Spinal cord (tissue), 10 donors: ENCODE measurements around the gene BORCS6. TPM values are rescaled to one million over a fixed set of nuclear protein-coding genes. Genes with fewer than 3 reads are reported as not detected.

Experiments
- DNase-seq, 6 donors: peaks; one replicate each; pipeline versions ENCODE4 v3.0.0 to v3.0.0-alpha.2; 2013 to 2015; ENCODE audit warnings: low spot score in 6 of 6, low read depth in 4 of 6
- H3K27ac ChIP-seq: one replicate; pipeline ENCODE4 v1.5.1; 2013; ENCODE audit warnings: low read depth, low read length, control low read depth
- H3K27me3 ChIP-seq: one replicate; pipeline ENCODE4 v1.6.1; 2013; ENCODE audit warnings: low read length; ENCODE audit not compliant: control insufficient read depth, insufficient read depth
- H3K36me3 ChIP-seq: one replicate; pipeline ENCODE4 v1.6.1; 2013; ENCODE audit warnings: low read length; ENCODE audit not compliant: control insufficient read depth, insufficient read depth
- H3K4me1 ChIP-seq: one replicate; pipeline ENCODE4 v1.6.1; 2013; ENCODE audit warnings: low read length; ENCODE audit not compliant: control insufficient read depth, insufficient read depth
- H3K4me3 ChIP-seq: one replicate; pipeline ENCODE4 v1.5.1; 2013; ENCODE audit warnings: low read depth, low read length, control low read depth
- H3K9me3 ChIP-seq: one replicate; pipeline ENCODE4 v1.6.1; 2013; ENCODE audit warnings: low read length; ENCODE audit not compliant: control insufficient read depth, insufficient read depth
- WGBS: methylation state at CpG from one replicate; pipeline ENCODE4 v1.1.5; 2013; ENCODE audit warnings: missing lambda C conversion rate; ENCODE audit not compliant: insufficient coverage; 5-methylcytosine and 5-hydroxymethylcytosine counted together
- polyA plus RNA-seq, 2 donors: library from polyadenylated mRNA; unstranded; fragments of 120-200 nt; gene quantifications; one replicate each; pipeline ENCODE4 v1.2.1, GENCODE V29; 2013; ENCODE audit not compliant: insufficient read length in 2 of 2
- total RNA-seq, 2 donors: library from RNA; depleted of rRNA in 1 of 2; stranded (reverse); fragments of 120-200 nt in 1 of 2; fragments of >200 nt in 1 of 2; gene quantifications; one replicate each; pipeline versions ENCODE4 v1.2.3 to v1.2.4, GENCODE V29; 2013 to 2014
- donor health status: healthy.

Gene BORCS6
- total and polyA plus RNA-seq, 4 donors, result 3.7 to 6.8 (median 6.5) TPM

DNA sequence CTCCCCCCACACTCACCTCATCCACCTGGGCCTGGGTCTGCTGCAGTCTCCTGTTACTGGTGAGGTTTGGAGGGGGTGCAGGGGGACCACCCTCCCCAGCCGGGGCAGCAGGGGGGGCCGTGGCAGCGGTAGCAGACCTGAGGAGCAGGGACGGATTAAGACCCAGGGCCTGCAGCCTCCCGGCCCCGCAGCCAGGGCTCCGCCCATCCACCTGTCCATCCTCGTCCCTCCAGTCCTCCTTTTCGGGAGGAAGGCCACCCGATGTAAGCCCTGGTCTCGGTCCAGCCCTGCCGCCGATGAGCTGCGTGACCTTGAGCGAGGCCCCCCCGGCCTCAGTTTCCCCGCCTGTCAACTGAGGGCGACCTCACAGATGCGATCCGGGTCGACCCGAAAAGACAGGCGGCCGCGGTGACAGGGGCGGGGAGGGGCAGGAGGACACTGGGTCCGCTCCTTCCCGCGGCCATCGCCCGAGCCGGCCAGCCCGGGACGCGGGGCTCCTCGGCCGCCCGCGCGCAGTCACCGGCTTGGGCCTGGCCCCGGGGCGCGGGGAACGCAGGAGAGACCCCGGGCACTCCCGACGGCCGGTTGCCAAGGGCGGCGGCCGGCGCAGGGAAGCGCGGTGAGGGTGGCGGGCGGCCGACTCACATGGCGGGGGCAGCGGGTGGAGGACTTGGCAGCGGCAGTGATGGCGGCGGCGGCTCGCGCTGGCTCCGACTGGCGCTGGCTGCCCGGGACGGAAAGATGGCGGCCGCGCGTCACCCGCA lies 27.6 kb downstream of the BORCS6 start, which contains the start of gene VAMP2:
TSS of gene VAMP2 (minus strand) at position 716 of the 764 bp plus-strand sequence. CDS start at position 647, 69 bp downstream.
- Histone ChIP-seq H3K4me3 (peak within 1 kb of the TSS; percentile 95), H3K36me3 (peaks cover 43% of the 10 kb centered on the region), H3K4me1 (peaks cover 59% of the 10 kb centered on the region), H3K9me3 (no peaks in the 10 kb centered on the region), H3K27ac (peak within 1 kb of the TSS; percentile 95), H3K27me3 (no peaks in the 10 kb centered on the region)
- under 1% methylated on average over 75 of the region's 75 CpGs for WGBS
- DNase-seq, result peak in 1 of 6 donors; percentile 95

DNA sequence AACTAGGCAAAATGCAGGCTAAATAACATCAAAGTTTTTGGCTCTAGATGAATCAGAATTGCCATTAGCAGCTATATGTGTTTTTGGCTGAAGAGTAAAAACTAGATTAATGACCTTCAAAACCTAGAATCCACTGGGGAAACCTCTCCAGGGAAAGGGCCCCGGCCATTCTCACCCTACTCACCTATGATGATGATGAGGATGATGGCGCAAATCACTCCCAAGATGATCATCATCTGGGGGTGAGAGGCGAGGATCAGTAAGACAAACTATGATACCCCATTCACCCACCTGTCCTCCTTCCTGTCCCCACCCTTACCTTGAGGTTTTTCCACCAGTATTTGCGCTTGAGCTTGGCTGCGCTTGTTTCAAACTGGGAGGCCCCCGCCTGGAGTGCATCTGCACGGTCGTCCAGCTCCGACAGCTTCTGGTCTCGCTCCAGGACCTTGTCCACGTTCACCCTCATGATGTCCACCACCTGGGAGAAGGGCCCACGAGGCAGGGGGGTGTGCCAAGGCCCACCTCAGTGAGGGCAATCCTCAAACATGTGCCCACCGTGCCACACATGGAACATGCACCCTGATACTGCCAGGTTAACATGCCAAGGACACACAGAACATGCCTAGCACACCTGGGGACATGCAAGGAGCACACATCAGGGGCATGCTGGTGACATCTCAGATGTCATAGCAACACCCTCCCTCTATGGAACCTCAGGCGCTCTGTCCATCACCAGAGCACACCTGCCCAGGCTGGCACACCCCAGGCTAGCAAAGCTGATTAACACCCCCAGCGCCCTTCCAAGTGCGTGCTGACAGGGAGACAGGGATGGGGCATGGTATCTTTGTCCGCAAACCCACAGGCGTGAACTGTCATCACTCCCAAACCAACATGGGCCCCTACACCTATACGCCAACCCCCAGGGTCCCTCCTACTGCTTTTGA lies 28.4 kb downstream of the BORCS6 start:
- Histone ChIP-seq H3K27ac (peak overlapping the region; percentile 94), H3K4me1 (peaks cover 63% of the 10 kb centered on the region), H3K9me3 (no peaks in the 10 kb centered on the region), H3K4me3 (peak overlapping the region; percentile 95), H3K36me3 (peaks cover 43% of the 10 kb centered on the region), H3K27me3 (no peaks in the 10 kb centered on the region)
- no peak for DNase-seq
- WGBS, result 77% methylated on average over 11 of the region's 19 CpGs

DNA sequence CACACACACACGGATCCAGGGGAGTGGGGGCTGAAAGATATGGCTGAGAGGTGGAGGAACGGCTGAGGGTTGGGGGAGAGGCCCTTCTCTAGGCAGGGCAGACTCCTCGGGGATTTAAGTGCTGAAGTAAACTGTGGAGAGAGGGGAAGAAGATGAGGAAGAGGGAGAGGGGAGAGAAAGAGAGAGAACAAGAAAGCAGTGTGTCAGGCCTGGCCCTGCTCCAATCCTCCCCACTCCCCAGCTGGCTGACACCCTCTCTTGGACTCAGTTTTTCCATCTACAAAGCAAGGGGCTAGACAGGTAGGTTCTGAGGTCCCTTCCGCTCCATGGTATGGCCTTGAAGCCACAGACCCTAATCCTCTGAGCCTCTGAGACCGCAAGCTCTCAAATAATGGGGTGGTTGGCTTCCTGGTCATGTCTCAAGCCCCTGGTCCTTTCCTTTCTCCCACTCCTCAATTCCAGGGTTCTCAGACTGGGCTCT lies 29.2 kb downstream of the BORCS6 start:
- no peak overlapping the region for H3K4me3 ChIP-seq
- no peak for DNase-seq
- WGBS, result 71% methylated on average over 4 of the region's 5 CpGs

DNA sequence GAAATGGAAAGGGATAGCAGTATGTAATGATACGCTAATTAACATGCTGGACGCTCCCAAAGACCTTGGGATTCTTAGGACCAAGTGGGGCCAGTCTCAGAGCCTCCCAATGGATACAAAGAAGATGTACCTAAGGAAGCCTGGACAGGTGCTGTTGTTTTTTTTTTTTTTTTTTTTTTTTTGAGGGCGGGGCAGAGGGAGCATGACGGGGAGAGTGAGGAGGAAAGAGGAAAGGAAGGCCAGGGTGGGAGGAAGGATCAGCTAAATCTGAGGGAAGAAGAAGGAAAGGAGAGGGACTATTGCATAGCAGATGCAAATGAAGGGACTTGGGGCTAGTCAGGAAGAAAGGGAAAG lies 29.8 kb downstream of the BORCS6 start:
- Histone ChIP-seq H3K27ac (peak overlapping the region; percentile 94), H3K4me1 (peaks cover 72% of the 10 kb centered on the region), H3K27me3 (no peaks in the 10 kb centered on the region), H3K4me3 (no peak overlapping the region), H3K36me3 (peaks cover 43% of the 10 kb centered on the region), H3K9me3 (no peaks in the 10 kb centered on the region)
- no peak for DNase-seq
- 81% methylated on average over 3 of the region's 4 CpGs for WGBS

More for the DNA sequence above, 29.2 kb downstream of the BORCS6 start:
- Histone ChIP-seq H3K27me3 (no peaks in the 10 kb centered on the region), H3K27ac (peak overlapping the region; percentile 94), H3K36me3 (peaks cover 43% of the 10 kb centered on the region), H3K4me1 (peaks cover 66% of the 10 kb centered on the region), H3K9me3 (no peaks in the 10 kb centered on the region)

DNA sequence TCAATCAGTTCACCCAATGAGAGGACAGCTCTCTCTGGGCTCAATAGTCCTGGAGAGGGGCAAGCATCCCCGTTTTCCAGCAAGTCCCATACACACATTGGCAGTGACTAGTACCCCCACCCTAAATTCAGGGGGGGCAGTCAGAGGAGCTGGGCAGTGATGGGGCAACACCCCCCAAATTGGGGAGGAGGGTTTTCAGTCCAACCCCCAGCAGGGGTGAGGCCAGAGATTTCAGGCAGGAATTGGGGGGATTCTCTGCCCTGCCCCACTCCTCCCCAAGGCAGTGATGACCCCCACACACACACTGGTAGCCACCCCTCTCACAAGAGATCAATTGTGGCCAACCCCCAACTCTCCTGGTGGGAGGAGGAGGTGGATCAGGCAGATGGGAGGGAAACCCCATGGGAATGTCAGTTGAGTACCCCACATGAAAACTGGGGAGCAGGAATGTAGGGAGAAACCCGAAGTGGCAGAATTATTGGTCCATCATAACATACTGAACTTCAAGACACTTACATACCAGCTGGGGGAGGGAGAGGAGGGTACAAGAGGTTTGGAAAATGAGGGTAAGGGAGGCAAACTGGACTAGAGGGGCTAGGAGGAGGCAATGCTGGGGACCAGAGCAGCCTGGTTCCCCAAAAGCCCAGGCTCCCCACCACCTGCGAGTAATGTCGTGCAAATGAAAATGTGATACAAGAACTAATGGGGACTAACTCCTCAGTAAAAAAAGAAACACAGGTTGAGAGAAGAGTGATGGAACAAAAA lies 30.3 kb downstream of the BORCS6 start:
- no peaks in the 10 kb centered on the region for H3K27me3 ChIP-seq
- H3K4me1 ChIP-seq, result peaks cover 72% of the 10 kb centered on the region
- peak overlapping the region; percentile 94 for H3K27ac ChIP-seq
- H3K9me3 ChIP-seq, result no peaks in the 10 kb centered on the region
- WGBS, result 75% methylated on average over 2 of the region's 4 CpGs
- H3K36me3 ChIP-seq, result peaks cover 43% of the 10 kb centered on the region
- no peak for DNase-seq
- H3K4me3 ChIP-seq, result no peak overlapping the region

DNA sequence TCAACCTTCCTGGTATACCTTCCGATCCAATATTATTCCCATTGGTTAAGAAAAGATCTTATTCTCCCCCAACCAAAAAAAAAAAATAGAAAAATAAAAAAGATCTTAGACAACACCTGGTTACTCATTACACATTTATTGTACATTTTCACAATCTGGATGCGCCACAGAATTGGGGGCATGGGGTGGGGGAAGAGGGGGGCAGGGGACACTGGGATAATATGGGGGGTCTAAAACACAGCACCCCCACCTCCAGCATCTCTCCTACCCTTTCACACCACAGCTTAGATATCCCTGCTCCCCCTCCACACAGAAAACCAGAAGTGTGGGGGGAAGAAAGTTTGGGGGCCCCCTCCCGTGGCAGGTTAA lies 31.0 kb downstream of the BORCS6 start:
- no CpG with 5 or more reads among the region's 3 CpGs for WGBS
- Histone ChIP-seq H3K27me3 (no peaks in the 10 kb centered on the region), H3K4me1 (peaks cover 72% of the 10 kb centered on the region), H3K27ac (peak overlapping the region; percentile 89), H3K4me3 (peak overlapping the region; percentile 16), H3K9me3 (no peaks in the 10 kb centered on the region), H3K36me3 (peaks cover 43% of the 10 kb centered on the region)
- no peak for DNase-seq

DNA sequence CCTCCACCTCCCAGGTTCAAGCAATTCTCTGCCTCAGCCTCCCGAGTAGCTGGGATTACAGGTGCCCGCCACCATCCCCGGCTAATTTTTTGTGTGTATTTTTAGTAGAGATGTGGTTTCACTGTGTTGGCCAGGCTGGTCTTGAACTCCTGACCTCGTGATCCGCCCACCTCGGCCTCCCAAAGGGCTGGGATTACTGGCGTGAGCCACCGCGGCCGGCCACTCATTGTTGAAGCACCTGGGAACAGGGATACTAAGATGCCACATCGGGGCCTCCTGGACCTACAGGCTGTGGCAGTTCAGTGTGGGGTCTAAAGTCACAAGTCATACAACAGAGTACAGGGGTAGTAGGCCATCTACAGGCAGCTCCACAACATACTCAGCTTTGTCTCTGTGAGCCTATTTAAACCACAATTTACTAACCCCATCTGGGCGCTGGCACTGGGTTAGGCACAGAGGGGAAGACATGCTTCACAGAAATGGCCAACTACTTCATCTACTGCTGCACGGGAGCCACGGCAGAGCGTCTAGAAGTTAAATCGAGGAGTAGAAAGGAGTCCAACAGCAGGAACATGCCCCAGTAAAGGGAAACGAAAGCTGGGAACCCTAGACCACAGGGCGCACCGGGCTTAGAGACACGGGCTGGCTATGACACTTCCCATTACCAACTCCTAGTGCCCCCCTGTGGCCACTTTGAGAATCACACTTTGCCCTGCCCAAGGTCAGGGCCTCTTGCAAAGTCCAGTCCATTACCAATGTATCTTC lies 31.5 kb downstream of the BORCS6 start:
- Histone ChIP-seq H3K27me3 (no peaks in the 10 kb centered on the region), H3K4me3 (peak overlapping the region; percentile 16), H3K36me3 (peaks cover 43% of the 10 kb centered on the region), H3K27ac (peak overlapping the region; percentile 89), H3K4me1 (peaks cover 72% of the 10 kb centered on the region), H3K9me3 (no peaks in the 10 kb centered on the region)
- peak in 2 of 6 donors; percentile 90 to 92 for DNase-seq
- 47% methylated on average over 15 of the region's 20 CpGs for WGBS

DNA sequence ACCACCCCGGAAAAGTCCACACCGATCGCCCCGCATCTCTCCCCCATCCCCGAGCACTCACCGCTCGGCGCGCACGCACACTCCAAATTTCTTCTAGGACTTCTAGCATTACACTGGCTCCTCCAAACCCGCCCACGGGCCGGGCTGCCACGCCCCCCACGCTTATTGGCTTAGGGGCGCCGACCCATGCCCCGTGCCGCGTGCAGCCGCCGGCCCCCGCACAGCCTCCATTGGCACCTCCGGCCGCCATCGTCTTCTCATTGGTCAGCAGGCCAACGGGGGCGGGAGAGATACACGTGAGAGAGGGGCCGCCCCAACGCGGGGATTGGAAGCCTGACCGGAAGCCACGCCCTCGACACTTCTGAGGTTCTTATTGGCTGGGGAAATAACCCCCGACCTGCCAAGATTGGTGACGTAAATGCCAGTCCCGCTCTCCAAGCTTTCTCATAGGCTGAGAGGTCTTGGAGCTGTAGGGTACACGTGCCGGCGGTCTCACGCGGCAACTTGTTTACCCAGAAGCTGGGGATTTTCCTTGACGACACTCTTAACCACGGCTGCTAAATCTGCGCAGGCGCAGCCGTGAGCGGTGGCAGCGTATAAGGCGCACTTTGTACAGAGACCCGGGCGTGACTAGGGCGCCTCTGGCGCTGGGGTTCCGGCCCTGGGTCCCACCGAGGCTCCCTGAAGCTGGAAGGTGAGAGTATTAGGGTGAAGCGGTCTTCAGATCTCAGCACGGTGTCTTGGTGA lies 33.6 kb downstream of the BORCS6 start:
- H3K4me1 ChIP-seq, result peaks cover 78% of the 10 kb centered on the region

More for the DNA sequence above, 33.6 kb downstream of the BORCS6 start:
- peak overlapping the region; percentile 81 for H3K4me3 ChIP-seq
- under 1% methylated on average over 59 of the region's 59 CpGs for WGBS
- DNase-seq, result peak; percentile 99 to 100 (median 100)
- peaks cover 33% of the 10 kb centered on the region for H3K36me3 ChIP-seq
- H3K9me3 ChIP-seq, result no peaks in the 10 kb centered on the region
- H3K27ac ChIP-seq, result peak overlapping the region; percentile 100
- no peaks in the 10 kb centered on the region for H3K27me3 ChIP-seq
